ENCODE measurements around the gene PIP5K1C. TPM values are rescaled to one million over a fixed set of nuclear protein-coding genes. Genes with fewer than 3 reads are reported as not detected.
"Not testable (repeated sequence)": the region's sequence is repeated elsewhere in the genome, so short reads cannot be mapped to it uniquely, and the experiment has no call there.

PIP5K1C gene
- total and polyA plus RNA-seq, 8 donors: 8.6 to 164 (median 25.6) TPM

DNA sequence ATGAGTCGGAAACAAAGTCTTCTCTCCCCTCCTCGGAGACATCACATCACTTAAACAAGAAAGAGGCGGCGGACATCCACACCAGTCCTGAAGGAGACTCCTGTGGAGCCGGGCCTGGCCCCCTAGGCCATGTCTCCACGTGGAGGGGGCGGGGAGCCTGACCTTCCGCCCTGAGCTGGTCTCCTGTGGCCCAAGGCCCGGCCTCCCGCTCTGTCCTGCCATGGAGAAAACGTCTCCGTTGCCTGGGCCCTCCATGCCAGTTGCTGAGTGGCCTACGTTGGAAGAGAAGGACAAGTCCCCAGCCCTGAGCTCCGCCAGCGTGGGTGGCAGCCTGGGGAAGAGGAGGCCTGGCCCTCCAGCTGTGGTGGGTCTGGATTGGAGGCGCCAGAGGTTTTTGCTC lies 68.2 kb downstream of the PIP5K1C start:
- Histone ChIP-seq H3K4me3 (no peak overlapping the region), H3K27me3 (no peaks in the 10 kb centered on the region), H3K27ac (peak overlapping the region in 1 of 5 donors; percentile 58), H3K9me3 (no peaks in the 10 kb centered on the region), H3K4me1 (peaks cover 0 to 6% (median 5%) of the 10 kb centered on the region in 4 donors), H3K36me3 (peaks cover 6 to 72% (median 52%) of the 10 kb centered on the region in 4 donors)
- 77 to 89% (median 85%) methylated on average over 2 to 16 of the region's 16 CpGs for WGBS, 5 donors
- intact Hi-C loops (cut with DNase I; ENCODE audit: low total_unique reads): no loop called here
- TF ChIP-seq POLR2A (IDR thresholded peaks at IDR 0.05): no peak
- no peak for TF ChIP-seq EP300 (IDR thresholded peaks at IDR 0.05)
- TF ChIP-seq POLR2AphosphoS5 (IDR thresholded peaks at IDR 0.05): no peak
- DNase-seq: no peak

- H3K27ac ChIP-seq: no peak overlapping the region
These were observed 69.0 kb downstream of the PIP5K1C start for GRCh38 chr19:3631053-3631861.

DNA sequence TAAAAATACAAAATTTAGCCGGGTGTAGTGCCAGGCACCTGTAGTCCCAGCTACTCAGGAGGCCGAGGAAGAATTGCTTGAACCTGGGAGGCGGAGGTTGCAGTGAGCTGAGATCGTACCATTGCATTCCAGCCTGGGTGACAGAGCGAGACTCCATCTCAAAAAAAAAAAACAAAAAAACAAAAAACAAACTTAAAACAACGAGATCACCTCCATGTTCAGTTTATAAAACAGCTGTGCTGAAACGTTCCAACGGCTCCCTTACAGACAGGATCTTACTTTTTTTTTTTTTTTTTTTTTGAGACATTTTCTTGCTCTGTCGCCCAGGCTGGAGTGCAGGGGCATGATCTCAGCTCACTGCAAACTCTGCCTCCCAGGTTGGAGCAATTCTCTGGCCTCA lies 71.5 kb downstream of the PIP5K1C start:
- H3K27me3 ChIP-seq; H3K27ac ChIP-seq; intact Hi-C loops (cut with DNase I; ENCODE audit: low total_unique reads); H3K9me3 ChIP-seq; H3K4me3 ChIP-seq; DNase-seq: not testable (repeated sequence)
- 60 to 66% (median 62%) methylated on average over 9 of the region's 9 CpGs for WGBS, 5 donors
- Histone ChIP-seq H3K4me1 (peaks cover 14 to 32% (median 31%) of the 10 kb centered on the region in 4 donors), H3K36me3 (peaks cover 0 to 41% (median 37%) of the 10 kb centered on the region in 4 donors)

More at GRCh38 chr19:3631053-3631861, 69.0 kb downstream of the PIP5K1C start:
- Histone ChIP-seq H3K4me1 (peaks cover 0 to 7% (median 7%) of the 10 kb centered on the region in 4 donors), H3K36me3 (peaks cover 0 to 64% (median 44%) of the 10 kb centered on the region in 4 donors), H3K9me3 (no peaks in the 10 kb centered on the region), H3K4me3 (no peak overlapping the region), H3K27me3 (no peaks in the 10 kb centered on the region)
- TF ChIP-seq POLR2A (IDR thresholded peaks at IDR 0.05): no peak
- TF ChIP-seq POLR2AphosphoS5 (IDR thresholded peaks at IDR 0.05): no peak
- no peak for TF ChIP-seq EP300 (IDR thresholded peaks at IDR 0.05)
- TF ChIP-seq, protein P1, sequence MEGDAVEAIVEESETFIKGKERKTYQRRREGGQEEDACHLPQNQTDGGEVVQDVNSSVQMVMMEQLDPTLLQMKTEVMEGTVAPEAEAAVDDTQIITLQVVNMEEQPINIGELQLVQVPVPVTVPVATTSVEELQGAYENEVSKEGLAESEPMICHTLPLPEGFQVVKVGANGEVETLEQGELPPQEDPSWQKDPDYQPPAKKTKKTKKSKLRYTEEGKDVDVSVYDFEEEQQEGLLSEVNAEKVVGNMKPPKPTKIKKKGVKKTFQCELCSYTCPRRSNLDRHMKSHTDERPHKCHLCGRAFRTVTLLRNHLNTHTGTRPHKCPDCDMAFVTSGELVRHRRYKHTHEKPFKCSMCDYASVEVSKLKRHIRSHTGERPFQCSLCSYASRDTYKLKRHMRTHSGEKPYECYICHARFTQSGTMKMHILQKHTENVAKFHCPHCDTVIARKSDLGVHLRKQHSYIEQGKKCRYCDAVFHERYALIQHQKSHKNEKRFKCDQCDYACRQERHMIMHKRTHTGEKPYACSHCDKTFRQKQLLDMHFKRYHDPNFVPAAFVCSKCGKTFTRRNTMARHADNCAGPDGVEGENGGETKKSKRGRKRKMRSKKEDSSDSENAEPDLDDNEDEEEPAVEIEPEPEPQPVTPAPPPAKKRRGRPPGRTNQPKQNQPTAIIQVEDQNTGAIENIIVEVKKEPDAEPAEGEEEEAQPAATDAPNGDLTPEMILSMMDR (IDR thresholded peaks at IDR 0.05): no peak
- intact Hi-C loops (cut with DNase I; ENCODE audit: low total_unique reads): no loop called here
- no peak for DNase-seq
- WGBS, 5 donors: 89 to 92% (median 90%) methylated on average over 29 to 43 of the region's 43 CpGs

GRCh38 chr19:3627351-3627723 lies 72.9 kb downstream of the PIP5K1C start:
- Histone ChIP-seq H3K9me3 (no peaks in the 10 kb centered on the region), H3K27ac (peak overlapping the region; percentile 35 to 93 (median 90)), H3K4me1 (peaks cover 14 to 34% (median 31%) of the 10 kb centered on the region in 4 donors), H3K36me3 (peaks cover 3 to 41% (median 39%) of the 10 kb centered on the region in 4 donors), H3K27me3 (no peaks in the 10 kb centered on the region), H3K4me3 (peak overlapping the region in 2 of 4 donors; percentile 93 to 100)
- TF ChIP-seq EP300 (IDR thresholded peaks at IDR 0.05) (no peak), POLR2AphosphoS5 (IDR thresholded peaks at IDR 0.05) (no peak), POLR2A (IDR thresholded peaks at IDR 0.05) (no peak)
- TF ChIP-seq, protein P1 (IDR thresholded peaks at IDR 0.05): no peak
- DNase-seq: no peak
- intact Hi-C loops (cut with DNase I; ENCODE audit: low total_unique reads): no loop called here
- WGBS, 5 donors: 53 to 65% (median 56%) methylated on average over 7 of the region's 7 CpGs

- peaks cover 14 to 34% (median 31%) of the 10 kb centered on the region in 4 donors for H3K4me1 ChIP-seq
- WGBS, 5 donors: 0 to 1% (median 0%) methylated on average over 29 to 80 of the region's 80 CpGs
- H3K4me3 ChIP-seq: peak within 1 kb of the TSS; percentile 93 to 100 (median 98)
- peak; percentile 99 for DNase-seq
- H3K27ac ChIP-seq: peak within 1 kb of the TSS; percentile 85 to 98 (median 91)
- no peaks in the 10 kb centered on the region for H3K9me3 ChIP-seq
- H3K36me3 ChIP-seq: peaks cover 3 to 41% (median 39%) of the 10 kb centered on the region in 4 donors
- intact Hi-C loops (cut with DNase I; ENCODE audit: low total_unique reads): no loop called here
- no peaks in the 10 kb centered on the region for H3K27me3 ChIP-seq
- TF ChIP-seq POLR2AphosphoS5 (IDR thresholded peaks at IDR 0.05): peak; percentile 60 to 92 (median 91)
- no peak for TF ChIP-seq EP300 (IDR thresholded peaks at IDR 0.05)
- peak in 2 of 4 donors; percentile 10 to 65 for TF ChIP-seq POLR2A (IDR thresholded peaks at IDR 0.05)
- TF ChIP-seq, protein P1 (IDR thresholded peaks at IDR 0.05): peak in 1 of 7 experiments; percentile 41
These were observed 73.6 kb downstream of the PIP5K1C start, which contains the start of gene CACTIN for GRCh38 chr19:3626473-3627350. Gene CACTIN (minus strand): TSS chr19:3626790. CDS start chr19:3626762, 28 bp downstream.
